Activated naive CD8-positive, alpha-beta T cell treated with anti-CD3 and anti-CD28 coated beads, Interleukin-2, amount 50 U/mL, for 16 hours (primary cell): ENCODE results near the gene AMN.
"Not testable (repeated sequence)": the region's sequence is repeated elsewhere in the genome, so short reads cannot be mapped to it uniquely, and the experiment has no call there.

Experiments used
- DNase-seq: peaks from one replicate; pipeline ENCODE4 v3.0.0-alpha.2; 2020; ENCODE audit warnings: low read depth, low spot score

The AMN gene

GRCh38 chr14:102922490-102923200 lies at the start of gene AMN:
AMN (plus strand) TSS chr14:102922663; CDS start chr14:102922689, 26 bp downstream.
- no peak for DNase-seq

DNA sequence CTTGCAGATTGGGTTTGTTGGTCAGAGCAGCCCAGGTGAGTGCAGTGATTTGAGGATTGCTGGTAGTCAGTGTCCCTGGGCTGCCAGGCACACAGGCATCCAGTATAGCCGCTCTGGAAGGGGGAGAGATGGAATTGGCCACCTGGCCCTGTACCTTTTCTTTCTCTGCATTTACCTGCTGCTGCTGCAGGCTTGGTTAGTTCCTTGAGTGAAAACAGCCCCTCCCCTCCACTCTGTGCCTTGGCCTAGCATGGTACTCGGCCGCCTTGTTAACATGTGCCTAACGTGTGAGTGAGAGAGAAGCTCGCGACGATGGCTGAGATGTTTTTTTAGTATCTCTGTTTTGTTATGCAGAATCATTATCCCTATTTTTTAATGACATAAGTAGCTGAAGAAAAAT lies 49.3 kb upstream of the AMN start:
- DNase-seq, result no peak

GRCh38 chr14:102873546-102874061 lies 48.9 kb upstream of the AMN start:
- DNase-seq, result no peak

DNA sequence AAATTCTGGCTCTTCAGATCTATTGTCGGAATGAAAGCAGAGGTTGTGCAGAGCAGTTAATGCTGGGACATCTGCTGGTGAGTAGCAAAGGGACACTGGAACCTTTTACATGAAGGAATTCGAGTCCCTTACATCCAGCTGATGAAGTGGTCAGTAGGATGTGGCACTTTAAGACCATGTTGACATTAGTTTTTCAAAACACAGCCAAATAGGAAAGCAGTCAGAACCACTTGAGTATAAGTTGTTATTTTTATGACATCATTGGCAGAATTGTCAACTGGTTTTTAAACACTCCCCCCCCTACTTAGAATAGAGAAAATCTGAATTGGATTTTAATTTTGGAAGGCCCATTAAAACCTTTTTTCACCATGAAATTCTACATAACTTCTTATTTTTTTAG lies 46.8 kb upstream of the AMN start:
- DNase-seq, result no peak

DNA sequence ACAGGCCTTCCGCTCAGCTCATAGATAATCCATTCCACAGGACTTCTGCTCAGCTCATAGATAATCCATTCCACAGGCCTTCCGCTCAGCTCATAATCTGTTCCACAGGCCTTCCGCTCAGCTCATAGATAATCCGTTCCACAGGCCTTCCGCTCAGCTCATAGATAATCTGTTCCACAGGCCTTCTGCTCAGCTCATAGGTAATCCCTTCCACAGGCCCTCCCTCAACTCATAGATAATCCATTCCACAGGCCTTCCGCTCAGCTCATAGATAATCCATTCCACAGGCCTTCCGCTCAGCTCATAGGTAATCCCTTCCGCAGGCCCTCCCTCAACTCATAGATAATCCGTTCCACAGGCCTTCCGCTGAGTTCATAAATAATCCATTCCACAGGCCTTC lies 45.0 kb upstream of the AMN start:
- DNase-seq, result not testable (repeated sequence)

- DNase-seq, result no peak
Observed at GRCh38 chr14:102878174-102878969, 44.1 kb upstream of the AMN start.

- no peak for DNase-seq
Observed at GRCh38 chr14:102878970-102879460, 43.4 kb upstream of the AMN start.

DNA sequence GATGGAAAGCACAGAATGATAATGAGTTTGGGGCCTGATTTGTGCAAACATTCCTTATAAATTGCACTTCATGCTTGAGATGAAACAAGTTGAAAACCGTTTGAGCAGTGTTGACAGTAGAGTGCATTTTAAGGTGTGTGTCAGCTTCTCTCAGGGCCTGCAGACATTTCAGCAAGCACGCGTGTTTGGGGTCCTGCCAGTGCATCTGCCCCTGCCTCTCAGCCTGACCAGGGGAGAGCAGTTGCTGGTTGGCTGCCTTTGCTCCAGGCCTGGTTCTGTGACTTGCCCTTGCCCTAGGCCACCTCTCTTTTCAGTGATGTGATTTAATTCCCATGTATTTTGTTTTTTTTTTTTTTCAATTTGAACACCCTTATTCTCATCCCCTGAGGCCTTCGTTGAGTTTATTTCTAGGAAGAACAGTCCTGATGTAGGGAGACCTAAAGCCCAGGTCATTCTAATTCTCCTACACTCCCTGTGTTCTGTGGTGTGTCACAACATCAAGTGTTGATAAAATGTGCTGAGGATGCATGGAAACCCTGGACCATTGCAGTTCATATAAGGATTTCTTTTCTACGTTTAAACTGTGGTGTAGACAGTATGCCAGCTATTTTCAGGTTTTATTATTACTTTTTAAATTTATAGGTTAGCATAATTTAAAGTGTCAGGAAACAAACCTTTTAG lies 40.1 kb upstream of the AMN start:
- DNase-seq, result no peak

- no peak for DNase-seq
Observed at GRCh38 chr14:102883089-102883541, 39.3 kb upstream of the AMN start.

DNA sequence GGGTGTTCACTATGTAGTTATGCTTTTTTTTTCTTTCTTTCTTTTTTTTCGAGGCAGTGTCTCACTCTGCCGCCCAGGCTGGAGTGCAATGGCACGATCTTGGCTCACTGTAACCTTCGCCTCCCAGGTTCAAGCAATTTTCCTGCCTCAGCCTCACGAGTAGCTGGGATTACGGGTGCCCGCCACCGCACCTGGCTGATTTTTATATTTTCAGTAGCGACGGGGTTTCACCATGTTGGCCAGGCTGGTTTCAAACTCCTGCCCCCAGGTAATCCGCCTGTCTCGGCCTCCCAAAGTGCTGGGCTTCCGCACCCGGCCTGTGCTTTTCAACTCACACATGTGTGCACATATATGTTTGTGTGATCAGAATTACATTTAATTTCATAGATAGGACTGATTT lies 38.9 kb upstream of the AMN start:
- no peak for DNase-seq

DNA sequence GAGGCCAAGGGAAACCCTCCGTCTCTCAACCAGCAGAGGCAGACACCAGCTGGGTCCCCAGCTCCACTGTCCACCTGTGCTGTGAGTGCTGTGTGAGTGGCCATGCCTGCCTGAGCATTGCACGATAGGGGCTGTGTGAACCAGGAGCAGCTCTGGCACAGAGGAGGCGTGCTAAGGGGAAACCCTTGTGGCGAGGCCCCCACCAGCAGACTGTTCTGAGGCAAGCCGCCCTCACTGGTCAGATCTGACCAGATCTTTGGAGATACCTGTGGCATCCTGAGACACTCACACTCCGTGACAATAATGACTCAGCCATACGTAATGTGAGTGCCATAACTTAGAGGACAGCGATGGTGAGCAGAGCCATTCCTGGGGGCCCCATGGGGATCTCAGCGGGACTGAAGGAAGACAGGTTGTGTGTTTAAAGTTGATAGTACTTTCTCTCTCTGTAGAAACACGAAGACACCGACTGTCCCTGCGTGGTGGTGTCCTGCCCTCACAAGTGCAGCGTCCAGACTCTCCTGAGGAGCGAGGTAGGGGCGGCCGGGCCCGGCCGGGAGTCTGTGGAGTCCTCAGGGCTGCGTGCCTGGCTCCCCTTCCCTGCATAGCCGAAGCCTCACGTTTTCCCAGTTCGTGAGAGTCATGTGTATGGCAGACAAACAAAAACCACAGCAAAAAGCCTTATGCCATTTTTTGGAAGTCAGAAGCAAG lies 36.6 kb upstream of the AMN start:
- DNase-seq, result no peak

DNA sequence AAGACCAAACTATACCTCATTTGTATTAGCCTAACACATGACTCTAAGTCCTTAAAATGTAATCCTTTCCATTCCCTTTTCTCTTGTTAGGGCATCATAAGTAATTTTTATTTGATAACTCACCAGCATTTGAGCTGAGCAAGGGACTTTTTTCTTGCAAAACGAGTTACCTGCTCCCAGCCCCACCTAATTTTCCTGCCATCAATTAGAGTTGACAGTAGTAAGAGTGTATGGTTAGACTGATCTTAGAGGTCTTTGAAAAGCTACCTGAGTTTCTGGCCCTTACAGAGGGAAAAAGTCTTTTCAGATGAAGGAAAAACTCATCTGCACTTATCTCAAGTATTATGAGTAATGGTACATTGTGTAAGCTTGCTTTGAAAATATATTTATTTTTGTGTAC lies 33.7 kb upstream of the AMN start:
- no peak for DNase-seq

DNA sequence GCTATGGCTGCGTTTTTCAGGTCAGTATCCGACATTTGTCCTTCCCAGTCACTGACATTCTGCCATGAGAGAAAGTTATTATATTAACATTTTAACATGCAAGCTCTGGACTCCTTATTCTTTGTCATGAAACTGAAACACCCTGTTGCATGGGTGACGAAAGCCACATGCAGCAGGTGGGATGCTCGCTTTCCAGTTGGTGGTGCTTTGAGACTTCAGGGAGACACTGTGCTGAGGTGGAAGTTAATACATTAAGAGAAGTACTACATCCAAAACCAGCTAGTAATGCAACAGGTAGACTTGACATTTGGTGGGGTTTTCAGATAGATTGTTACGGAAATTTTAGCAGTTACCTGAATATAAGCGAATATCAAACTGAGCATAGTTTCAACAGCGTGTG lies 32.8 kb upstream of the AMN start:
- no peak for DNase-seq

- DNase-seq, result no peak
Observed at GRCh38 chr14:102891111-102891510, 31.4 kb upstream of the AMN start.

DNA sequence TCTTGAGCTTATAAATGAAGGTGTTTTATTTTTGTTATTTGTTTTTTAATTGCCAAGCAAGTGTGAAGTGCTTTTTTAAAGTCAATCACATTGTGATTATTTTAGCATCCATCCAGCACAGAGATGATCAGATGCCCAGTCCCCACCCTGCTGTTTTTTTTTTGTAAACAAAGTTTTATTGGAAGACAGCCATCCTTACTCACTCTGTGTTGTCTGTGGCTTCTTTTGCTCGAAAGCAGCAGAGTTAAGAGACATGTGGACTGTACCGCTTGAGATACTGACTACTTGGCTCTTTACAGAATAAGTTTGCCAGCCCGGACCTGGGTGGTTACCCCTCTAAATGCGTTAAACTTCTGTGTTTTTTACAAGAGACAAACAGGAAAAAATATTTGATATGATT lies 30.9 kb upstream of the AMN start:
- DNase-seq, result no peak

GRCh38 chr14:102892651-102893050 lies 29.8 kb upstream of the AMN start:
- DNase-seq, result no peak

DNA sequence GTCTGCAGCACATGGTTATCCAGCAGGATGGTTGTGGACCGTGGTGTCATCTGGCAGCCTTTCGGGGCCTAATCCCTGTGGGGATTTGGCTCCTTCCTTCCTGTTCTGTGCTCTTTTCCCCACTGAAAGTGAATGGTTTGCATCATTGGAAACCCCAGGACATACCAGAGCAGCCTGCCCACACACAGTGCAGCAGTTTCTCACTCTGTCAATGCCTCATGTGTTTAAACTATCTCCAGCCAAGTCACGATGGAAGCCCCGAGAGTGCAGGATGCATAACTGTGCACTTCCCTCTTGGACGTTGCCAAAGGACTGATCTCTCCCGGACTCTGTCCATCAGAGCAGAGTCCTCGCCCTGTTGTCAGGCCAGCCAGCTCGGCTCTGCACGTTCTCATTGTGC lies 29.0 kb upstream of the AMN start:
- DNase-seq, result no peak

DNA sequence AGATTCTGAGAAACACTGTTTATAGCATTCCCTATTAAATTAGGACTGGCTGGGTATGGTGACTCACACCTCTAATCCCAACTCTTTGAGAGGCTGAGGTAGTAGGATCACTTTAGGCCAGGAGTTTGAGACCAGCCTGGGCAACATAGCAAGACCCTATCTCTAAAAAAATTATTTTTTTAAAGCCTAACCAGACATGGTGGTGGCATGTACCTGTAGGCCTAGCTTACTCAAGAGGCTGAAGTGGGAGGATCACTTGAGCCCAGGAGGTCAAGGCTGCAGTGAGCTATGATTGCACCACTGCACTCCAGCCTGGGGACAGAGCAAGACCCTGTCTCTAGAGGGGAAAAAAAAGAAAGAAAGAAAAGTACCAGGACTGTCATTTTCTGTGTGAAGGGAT lies 25.7 kb upstream of the AMN start:
- not testable (repeated sequence) for DNase-seq

DNA sequence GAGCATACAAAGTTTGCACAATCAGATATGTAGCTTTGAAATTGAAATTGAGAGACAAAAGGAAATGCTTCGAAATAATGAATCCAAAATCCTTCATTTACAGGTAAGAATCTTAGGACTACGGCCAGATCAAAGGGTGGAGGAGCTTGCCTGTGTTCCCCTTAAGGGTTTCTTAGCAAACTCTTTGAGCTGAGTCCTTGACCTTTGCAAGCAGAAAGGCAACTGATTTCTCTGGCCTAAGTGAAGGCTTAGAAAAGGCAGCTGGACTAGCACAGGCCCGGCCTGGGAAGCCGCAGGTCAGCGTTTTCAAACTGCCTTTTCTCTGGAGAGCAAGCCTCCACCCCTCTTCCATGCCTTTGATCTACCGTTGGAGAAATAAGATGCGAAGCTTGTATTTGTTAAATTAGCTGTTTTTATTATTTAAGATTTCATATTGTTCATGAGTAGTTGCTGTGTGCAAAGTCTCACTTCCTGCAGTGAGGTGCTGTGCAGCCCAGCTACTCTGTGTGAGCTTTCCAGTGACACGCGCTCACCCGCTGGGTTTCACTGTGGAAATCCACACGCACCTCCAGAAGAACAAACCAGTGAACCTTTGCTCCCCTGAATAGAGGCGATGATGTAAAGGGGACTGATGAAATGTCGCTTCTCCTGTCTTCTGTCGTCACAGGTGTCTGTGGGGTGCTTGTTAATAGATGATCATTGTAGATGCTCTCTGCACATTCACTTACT lies 25.0 kb upstream of the AMN start:
- DNase-seq, result no peak

DNA sequence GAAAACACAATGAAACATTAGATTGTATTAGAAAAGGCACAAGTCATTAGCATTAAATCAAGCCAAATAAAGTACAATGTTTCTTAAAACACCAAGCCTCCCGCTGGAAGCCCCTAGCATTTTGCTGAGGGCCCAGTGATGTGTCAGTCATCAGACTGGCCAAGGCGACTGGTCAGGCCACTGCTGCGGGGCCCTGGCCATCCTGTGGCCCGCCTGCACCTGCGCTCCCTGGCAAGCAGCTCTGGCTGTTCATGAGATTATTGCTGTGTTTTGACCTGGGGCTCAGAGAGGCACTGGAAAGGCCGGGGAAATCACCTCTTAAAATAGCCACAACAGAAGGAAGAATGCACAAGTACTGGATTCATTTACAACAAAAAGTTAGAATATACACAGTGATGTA lies 24.2 kb upstream of the AMN start:
- DNase-seq, result no peak
